Tibial nerve (tissue), 4 donors: ENCODE data around the gene HOMER2. TPM values are rescaled to one million over a fixed set of nuclear protein-coding genes. Genes with fewer than 3 reads are reported as not detected.
"Not testable (repeated sequence)": the region's sequence is repeated elsewhere in the genome, so short reads cannot be mapped to it uniquely, and the experiment has no call there.

ENCODE experiments used
- DNase-seq, 2 donors: peaks; one replicate each; pipeline ENCODE4 v3.0.0-alpha.2; 2019; ENCODE audit warnings: low spot score in 2 of 2
- H3K27ac ChIP-seq, 4 donors: fragments of 200-600 bp; sonication (generic) in 3 of 4; one replicate each; pipeline ENCODE4 v1.5.1; 2017 to 2019; ENCODE audit warnings: mild to moderate bottlenecking in 1 of 4
- H3K27me3 ChIP-seq, 2 donors: fragments of 200-600 bp; sonication (generic) in 1 of 2; one replicate each; pipeline versions ENCODE4 v1.5.1 to v1.6.0; 2017 to 2019
- H3K36me3 ChIP-seq, 3 donors: fragments of 200-600 bp; sonication (generic); one replicate each; pipeline ENCODE4 v1.5.1; 2018 to 2019
- H3K4me1 ChIP-seq, 4 donors: fragments of 200-600 bp; sonication (generic) in 3 of 4; one replicate each; pipeline ENCODE4 v1.5.1; 2017 to 2019
- H3K4me3 ChIP-seq, 4 donors: fragments of 200-600 bp; sonication (generic) in 3 of 4; one replicate each; pipeline ENCODE4 v1.5.1; 2017 to 2019; ENCODE audit warnings: mild to moderate bottlenecking in 1 of 4, moderate library complexity in 1 of 4
- H3K9me3 ChIP-seq, 4 donors: fragments of 200-600 bp; sonication (generic) in 3 of 4; one replicate each; pipeline ENCODE4 v1.5.1; 2017 to 2019
- EP300 ChIP-seq, 2 donors: sonication (generic); formaldehyde crosslinking; IDR thresholded peaks; one replicate each; pipeline ENCODE4 v1.6.1; 2017; ENCODE audit warnings: antibody characterized with exemption in 2 of 2, mild to moderate bottlenecking in 1 of 2
- POLR2A ChIP-seq, 2 donors: fragments of 450-650 bp; IDR thresholded peaks; one replicate each; pipeline ENCODE4 v1.6.1; 2017; ENCODE audit warnings: antibody characterized with exemption in 2 of 2, mild to moderate bottlenecking in 2 of 2, moderate library complexity in 2 of 2
- WGBS, 2 donors: methylation state at CpG; one replicate each; pipeline ENCODE4 v1.1.5; 2018; 5-methylcytosine and 5-hydroxymethylcytosine counted together
- total RNA-seq, 4 donors: library from RNA; depleted of rRNA; stranded (reverse); fragments of >200 nt; gene quantifications; one replicate each; pipeline ENCODE4 v1.1.0, GENCODE V29; 2016
- TF ChIP-seq, protein P1 (sequence below), 5 experiments: fragments of 200-600 bp in 3 of 5; fragments of 450-650 bp in 2 of 5; sonication (generic) in 3 of 5; IDR thresholded peaks; one replicate each; pipeline ENCODE4 v1.5.1; 2016 to 2019; ENCODE audit warnings: antibody characterized with exemption in 5 of 5, mild to moderate bottlenecking in 3 of 5, moderate library complexity in 2 of 5

HOMER2 gene
- total RNA-seq, 4 donors from 2014 or later, result 25.5 to 950 (median 39.0) TPM

DNA sequence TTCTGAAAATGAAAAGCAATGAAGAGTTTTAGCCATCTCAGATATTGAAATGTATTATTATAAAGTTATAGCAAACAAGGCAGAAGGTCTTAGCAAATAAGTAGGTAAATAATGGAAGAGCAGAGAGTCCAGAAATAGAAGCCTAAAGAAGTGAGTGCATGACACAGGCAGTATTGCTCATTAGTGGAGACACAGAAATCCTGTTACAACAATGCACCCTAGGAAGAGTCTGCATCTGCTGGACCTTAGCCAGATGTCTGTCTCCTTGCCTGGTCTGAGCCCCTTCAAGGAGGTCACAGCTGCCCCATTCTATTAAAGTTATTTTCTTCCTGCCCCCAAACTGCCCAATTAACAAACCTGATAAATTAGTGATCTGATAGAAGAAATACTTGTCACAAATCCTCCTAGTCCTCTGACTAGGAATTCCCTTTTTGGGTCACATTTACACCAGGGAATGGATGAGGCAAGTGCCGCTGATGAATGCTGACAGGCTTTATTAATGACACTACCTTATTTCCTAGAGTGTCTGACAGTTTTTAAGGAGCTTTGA, 51.9 kb downstream of the HOMER2 start:
- H3K27me3 ChIP-seq, result no peaks in the 10 kb centered on the region
- no peak overlapping the region for H3K4me3 ChIP-seq
- no peak for DNase-seq
- WGBS, 2 donors, result 0% methylated on average over 1 of the region's 1 CpG
- H3K36me3 ChIP-seq, result no peaks in the 10 kb centered on the region
- H3K4me1 ChIP-seq, result no peaks in the 10 kb centered on the region
- no peaks in the 10 kb centered on the region for H3K9me3 ChIP-seq
- no peak overlapping the region for H3K27ac ChIP-seq
- TF ChIP-seq EP300 (IDR thresholded peaks at IDR 0.05) (no peak), POLR2A (IDR thresholded peaks at IDR 0.05) (no peak)
- TF ChIP-seq, protein P1, sequence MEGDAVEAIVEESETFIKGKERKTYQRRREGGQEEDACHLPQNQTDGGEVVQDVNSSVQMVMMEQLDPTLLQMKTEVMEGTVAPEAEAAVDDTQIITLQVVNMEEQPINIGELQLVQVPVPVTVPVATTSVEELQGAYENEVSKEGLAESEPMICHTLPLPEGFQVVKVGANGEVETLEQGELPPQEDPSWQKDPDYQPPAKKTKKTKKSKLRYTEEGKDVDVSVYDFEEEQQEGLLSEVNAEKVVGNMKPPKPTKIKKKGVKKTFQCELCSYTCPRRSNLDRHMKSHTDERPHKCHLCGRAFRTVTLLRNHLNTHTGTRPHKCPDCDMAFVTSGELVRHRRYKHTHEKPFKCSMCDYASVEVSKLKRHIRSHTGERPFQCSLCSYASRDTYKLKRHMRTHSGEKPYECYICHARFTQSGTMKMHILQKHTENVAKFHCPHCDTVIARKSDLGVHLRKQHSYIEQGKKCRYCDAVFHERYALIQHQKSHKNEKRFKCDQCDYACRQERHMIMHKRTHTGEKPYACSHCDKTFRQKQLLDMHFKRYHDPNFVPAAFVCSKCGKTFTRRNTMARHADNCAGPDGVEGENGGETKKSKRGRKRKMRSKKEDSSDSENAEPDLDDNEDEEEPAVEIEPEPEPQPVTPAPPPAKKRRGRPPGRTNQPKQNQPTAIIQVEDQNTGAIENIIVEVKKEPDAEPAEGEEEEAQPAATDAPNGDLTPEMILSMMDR (IDR thresholded peaks at IDR 0.05), result no peak

DNA sequence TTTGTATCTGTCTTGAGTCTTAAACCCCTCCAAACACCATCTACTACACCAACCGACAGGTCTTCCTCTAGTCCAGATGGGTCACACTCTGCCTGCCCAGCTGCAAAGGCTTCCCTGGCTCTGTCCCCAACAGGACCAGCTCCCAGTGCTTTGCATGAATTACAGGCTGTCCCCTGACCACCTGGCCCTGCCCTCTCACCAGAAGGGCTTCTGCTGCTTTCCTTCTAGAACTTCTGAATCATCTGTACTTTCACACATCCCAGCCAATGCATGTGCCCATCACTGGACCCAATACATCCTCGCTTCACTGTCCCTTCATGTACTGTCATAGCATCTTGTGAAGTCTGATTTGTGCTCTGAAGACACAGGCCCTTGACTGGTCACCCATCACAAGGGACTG, 53.6 kb downstream of the HOMER2 start:
- WGBS, 2 donors, result 78 to 88% methylated on average over 2 of the region's 2 CpGs
- no peak for DNase-seq
- H3K4me1 ChIP-seq, result peaks cover 0 to 6% (median 0%) of the 10 kb centered on the region in 4 donors
- H3K4me3 ChIP-seq, result no peak overlapping the region
- no peaks in the 10 kb centered on the region for H3K27me3 ChIP-seq
- no peaks in the 10 kb centered on the region for H3K36me3 ChIP-seq
- no peak overlapping the region for H3K27ac ChIP-seq
- no peaks in the 10 kb centered on the region for H3K9me3 ChIP-seq
- TF ChIP-seq POLR2A (IDR thresholded peaks at IDR 0.05), result no peak
- TF ChIP-seq, protein P1 (IDR thresholded peaks at IDR 0.05), result no peak
- TF ChIP-seq EP300 (IDR thresholded peaks at IDR 0.05), result no peak

- H3K9me3 ChIP-seq, result no peaks in the 10 kb centered on the region
- no peak overlapping the region for H3K4me3 ChIP-seq
- H3K4me1 ChIP-seq, result peaks cover 0 to 6% (median 0%) of the 10 kb centered on the region in 4 donors
- H3K27ac ChIP-seq, result no peak overlapping the region
- DNase-seq, result no peak
- no peaks in the 10 kb centered on the region for H3K27me3 ChIP-seq
- TF ChIP-seq EP300 (IDR thresholded peaks at IDR 0.05), result no peak
- TF ChIP-seq, protein P1 (IDR thresholded peaks at IDR 0.05), result no peak
- no peak for TF ChIP-seq POLR2A (IDR thresholded peaks at IDR 0.05)
- H3K36me3 ChIP-seq, result no peaks in the 10 kb centered on the region
- WGBS, 2 donors, result 90 to 91% methylated on average over 5 of the region's 5 CpGs
Observed at GRCh38 chr15:82895983-82896382, 56.5 kb downstream of the HOMER2 start.

DNA sequence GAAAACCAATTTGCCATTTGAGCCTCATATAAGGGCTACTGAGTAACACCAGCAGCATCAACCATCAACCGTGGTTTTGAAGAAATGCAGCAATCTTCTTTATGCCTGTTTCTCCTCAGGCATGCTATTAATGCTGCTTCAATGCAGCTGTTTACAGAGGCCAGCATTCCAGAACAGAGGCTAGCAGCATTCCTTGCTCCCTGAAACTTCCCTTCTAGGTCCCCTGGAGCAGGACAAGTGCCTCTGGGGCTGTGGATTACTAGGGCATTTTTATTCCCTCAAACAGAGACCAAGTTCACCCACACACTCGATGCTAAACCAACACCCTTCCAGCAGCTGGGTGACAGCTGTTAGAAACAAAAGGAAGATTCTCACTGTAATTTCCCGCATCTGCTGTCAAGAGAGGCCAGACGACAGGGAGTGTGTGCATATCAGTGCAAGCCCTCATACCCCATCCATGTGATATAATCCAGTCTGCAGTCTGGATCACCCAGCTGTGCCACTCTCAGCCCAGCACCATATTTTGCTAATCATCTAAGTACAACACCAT, 57.5 kb downstream of the HOMER2 start:
- Histone ChIP-seq H3K4me3 (no peak overlapping the region), H3K27ac (no peak overlapping the region), H3K9me3 (no peaks in the 10 kb centered on the region), H3K36me3 (no peaks in the 10 kb centered on the region), H3K27me3 (no peaks in the 10 kb centered on the region), H3K4me1 (peaks cover 0 to 6% (median 0%) of the 10 kb centered on the region in 4 donors)
- WGBS, 2 donors, result 17 to 30% methylated on average over 4 of the region's 4 CpGs
- no peak for DNase-seq
- no peak for TF ChIP-seq EP300 (IDR thresholded peaks at IDR 0.05)
- TF ChIP-seq, protein P1 (IDR thresholded peaks at IDR 0.05), result no peak
- no peak for TF ChIP-seq POLR2A (IDR thresholded peaks at IDR 0.05)

- not testable (repeated sequence) for H3K4me1 ChIP-seq, H3K9me3 ChIP-seq, H3K27me3 ChIP-seq, DNase-seq, H3K27ac ChIP-seq, H3K4me3 ChIP-seq
- 93 to 94% methylated on average over 12 of the region's 12 CpGs for WGBS, 2 donors
- peaks cover 0 to 10% (median 0%) of the 10 kb centered on the region in 3 donors for H3K36me3 ChIP-seq
Observed at GRCh38 chr15:82893473-82893872, 59.0 kb downstream of the HOMER2 start.
